ENCODE results near the gene PPBP. TPM values are rescaled to one million over a fixed set of nuclear protein-coding genes. Genes with fewer than 3 reads are reported as not detected.

PPBP gene, protein sequence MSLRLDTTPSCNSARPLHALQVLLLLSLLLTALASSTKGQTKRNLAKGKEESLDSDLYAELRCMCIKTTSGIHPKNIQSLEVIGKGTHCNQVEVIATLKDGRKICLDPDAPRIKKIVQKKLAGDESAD
- polyA plus RNA-seq (ENCODE audit: insufficient read length) = 2.8 TPM

DNA sequence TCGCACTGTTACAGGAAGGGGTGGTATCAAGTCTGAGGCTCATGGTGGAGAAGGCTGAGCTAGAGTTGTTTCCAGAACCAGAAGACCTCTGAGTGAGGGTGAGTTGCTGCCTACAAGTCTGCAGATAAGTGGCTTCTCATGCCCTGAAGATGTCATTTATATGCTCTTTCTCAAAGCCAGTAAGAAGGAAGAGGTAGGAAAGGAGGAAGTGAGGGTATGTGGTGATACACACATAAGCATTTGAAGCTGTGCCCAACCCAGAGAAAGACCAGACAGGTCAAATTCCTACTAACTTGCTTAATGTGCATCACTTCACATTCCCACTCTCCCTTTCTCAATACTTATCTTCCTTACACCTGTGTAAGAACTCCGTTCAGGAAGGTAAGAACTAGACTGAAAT lies at the start of gene PPBP:
Gene PPBP, minus strand, starts transcription at position 130 of the 400 bp plus-strand sequence. Its CDS starts 87 bp downstream, at position 43.
- no peak for DNase-seq (ENCODE audit: low read depth)

DNA sequence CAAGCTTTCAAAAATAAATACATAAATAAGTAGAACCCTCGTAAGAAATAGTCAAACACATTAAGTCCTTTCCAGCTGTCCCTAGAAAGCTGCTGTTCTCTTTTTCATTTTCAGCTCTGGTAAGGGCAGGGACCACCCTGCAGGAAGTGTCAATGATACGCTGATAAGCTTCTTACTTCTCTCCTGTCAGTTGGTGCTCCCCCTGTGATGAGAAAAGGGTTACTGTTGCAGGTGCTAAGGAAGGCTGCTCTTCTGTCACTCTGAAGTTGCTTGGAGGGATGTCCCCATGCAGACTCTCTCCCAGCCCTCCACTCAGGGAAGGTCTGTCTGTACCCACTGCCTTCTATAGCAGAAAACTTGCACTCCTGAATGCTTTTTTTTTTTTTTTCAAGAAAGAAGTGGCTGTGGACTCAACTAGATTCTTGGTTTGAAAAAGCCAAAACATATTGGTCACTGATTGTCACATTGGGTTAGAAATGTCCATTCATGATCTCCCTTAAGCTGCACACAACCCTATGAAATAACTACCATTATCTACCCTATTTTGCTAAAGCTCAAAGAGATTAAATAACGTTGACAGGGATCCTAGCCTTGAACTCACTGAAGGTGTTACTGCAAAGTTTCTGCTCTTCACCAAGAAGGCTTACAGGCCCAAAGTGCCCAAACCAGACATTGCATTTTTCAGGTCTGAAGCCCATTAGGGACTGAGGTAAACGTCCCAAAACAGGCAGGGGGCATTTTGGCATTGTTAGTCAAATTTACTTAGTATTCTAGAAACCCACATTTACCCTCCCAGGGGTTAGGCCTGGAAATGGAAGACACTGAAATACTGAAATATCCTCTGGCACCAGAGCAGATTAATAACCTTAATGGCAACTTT lies 49.3 kb upstream of the PPBP start:
- no peak for DNase-seq (ENCODE audit: low read depth)

DNA sequence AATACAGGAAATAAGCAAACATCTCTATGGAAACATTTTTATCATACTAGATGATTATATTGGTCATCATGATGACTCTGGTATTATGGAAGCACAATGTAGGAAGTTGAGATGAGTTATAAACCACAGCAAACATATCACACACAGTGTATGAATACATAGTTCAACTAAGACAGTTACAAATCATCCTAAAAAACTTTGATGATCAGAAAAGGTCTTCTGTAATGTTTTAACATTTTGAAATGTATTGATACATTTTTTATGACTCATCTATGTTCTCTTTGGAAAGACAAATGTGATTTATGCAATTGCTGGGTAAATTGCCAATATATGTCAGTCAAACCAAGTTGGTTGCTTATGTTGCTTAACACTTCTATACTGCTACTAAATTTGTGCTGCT lies 45.7 kb upstream of the PPBP start:
- DNase-seq (ENCODE audit: low read depth) = no peak

DNA sequence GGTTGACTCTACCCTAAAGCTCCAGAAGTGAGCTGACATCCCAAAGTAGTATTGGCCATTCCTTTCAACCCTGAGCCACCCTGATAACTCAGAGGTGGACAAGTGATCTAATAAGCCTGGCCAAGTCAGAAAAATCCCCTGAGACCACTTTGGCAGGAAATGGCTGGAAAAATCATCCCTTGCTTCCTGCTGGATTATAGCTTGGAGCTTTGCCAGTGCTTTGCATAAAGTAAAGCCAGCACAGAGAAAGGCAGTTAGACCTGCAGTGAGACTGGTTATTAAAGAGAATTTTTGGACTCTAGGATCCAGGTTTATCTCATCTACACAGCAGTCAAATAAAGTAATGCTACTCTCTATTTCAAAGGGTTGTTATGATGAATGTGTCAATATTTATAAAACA lies 44.1 kb upstream of the PPBP start:
- no peak for DNase-seq (ENCODE audit: low read depth)

DNA sequence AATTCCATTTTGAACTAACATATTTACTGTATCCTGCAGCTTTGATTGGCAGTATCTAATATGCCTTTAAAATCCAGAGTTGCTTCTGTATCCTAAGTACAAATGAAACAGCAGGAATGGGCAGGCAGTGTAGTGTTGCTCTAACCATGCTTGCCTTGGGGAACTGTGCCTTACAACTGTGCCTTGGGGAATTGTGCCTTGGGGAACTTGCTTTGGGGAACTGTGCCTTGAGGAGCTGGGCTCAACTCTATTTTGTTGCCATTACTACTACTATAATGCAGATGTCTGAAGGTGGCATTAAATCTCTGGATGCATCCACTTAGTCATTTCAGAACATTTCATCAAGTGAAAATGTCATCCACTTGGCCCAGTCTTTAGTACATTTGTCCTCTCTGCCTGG lies 43.6 kb upstream of the PPBP start:
- no peak for DNase-seq (ENCODE audit: low read depth)

DNA sequence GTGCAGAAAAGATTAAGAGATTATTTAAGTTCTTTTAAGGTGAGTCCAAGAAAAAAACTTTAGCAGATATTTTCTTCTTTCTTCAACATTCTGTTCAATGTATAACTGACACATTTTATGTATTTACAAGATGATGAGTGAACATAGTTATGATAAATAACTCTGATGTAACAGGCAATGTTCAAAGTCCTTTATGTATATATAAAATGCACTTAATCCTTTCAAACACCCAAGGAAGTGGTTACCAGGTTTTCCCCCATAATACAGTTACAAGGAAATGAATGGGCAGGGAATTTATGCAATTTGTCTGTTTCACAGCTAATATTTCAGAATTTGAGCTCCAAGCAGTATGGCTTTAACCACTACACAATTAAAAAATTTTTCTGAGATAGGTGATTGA lies 42.3 kb upstream of the PPBP start:
- DNase-seq (ENCODE audit: low read depth) = no peak

DNA sequence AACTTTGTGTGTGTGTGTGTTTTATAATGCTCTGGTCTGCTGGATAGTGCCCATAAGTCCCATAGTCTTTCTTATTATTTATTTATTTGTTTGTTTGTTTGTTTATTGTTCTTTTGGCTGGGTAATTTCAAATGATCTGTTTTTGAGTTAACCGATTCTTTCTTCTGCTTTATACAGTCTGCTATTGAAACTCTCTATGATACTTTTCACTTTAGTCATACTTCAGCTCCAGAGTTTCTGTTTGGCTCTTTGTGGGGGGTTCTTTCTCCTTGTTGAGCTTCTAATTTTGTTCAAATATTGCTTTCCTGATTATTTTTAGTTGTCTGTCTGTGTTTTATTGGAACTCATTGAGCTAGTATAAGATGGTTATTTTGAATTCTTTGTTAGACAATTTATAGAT lies 40.5 kb upstream of the PPBP start:
- no peak for DNase-seq (ENCODE audit: low read depth)

DNA sequence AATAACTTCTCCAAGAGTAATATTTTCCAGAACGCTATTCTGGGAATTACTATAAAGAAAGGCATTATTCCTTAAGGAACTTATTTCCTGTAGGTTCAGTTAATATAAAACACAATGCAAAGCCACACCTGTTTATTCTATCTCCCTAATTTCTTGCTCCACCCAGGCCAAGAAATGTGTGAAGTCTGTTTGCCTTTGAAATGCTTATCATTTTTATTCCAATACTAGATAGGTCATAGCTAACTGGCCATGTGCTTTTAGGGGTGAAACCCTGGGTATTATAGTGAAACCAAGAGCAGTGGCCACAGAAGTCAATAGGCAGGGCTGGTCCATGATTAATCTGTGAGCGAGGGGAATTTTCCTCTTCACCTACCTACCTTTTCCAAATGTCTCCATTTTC lies 35.7 kb upstream of the PPBP start:
- DNase-seq (ENCODE audit: low read depth) = no peak

DNA sequence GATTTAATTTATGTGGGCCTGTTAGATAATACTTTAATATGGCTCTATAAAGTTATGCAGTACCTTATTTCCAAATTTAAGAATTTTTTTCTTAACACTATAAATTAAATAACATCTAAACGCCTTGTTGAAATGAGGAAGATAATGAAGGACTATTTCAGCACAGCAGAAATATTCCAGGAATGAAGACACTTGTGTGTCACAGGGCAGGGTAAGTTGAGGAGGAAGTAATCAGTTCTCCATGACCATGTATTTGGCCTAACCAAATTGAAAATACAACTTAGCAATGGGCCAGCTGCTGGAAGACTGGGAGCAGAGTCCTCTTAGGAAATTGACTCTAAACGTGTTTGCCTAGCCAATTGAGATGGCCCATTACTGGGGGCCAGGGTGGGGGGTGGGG lies 33.6 kb upstream of the PPBP start:
- no peak for DNase-seq (ENCODE audit: low read depth)

DNA sequence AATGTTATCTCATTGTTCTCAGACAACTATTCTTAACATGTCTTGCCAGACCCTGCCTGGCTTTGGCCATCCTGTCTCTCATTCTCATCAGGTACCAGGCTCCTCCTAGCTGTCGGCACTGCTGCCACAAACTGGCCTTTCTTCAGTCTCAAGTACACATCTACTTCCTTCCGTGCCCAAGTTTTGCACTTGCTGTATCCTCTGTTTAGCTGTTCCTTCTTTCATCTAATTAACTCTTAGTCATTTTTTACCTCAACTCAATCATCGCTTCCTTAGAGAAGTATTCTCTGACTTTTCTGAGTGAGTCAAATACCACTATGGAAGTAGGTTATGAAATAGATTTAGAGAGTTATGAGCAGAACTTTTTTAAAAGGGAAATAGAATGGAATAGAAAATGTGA lies 30.8 kb upstream of the PPBP start:
- no peak for DNase-seq (ENCODE audit: low read depth)

DNA sequence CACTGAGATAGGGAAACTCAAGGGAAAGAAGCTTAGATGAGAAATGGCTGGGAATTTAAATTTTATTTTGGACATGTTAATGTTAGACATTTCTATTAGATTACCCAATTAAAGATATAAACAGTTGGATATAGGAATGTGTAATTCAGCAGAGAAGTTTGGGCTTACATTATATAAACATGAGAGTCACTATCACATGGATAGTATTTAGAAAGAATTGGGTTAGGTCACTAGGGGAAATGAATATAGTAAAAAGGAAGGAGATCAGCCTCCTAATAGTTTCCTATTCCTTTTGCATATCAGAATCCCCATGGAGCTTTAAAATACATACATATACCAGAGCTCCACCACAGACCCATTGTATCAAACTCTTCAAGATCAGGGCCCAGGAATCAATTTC lies 30.1 kb upstream of the PPBP start:
- no peak for DNase-seq (ENCODE audit: low read depth)

DNA sequence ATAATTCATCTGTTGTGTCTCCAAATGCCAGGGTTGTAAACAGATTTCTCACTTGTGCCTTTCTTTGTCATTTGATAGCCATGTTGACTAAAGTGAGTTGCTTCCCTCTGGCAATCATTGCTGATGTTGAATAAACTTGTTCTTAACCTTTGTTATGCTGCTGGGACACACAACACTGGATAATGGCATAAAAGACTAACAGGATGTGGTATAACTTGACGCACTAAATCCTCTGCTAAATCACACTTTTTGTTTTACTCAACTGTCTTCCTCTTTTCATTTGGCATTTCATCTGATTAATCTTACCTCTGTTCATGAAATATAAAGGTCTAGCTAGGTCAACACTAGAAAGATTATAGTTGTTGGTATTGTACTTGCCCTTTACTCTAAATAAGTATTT lies 28.1 kb upstream of the PPBP start:
- no peak for DNase-seq (ENCODE audit: low read depth)

DNA sequence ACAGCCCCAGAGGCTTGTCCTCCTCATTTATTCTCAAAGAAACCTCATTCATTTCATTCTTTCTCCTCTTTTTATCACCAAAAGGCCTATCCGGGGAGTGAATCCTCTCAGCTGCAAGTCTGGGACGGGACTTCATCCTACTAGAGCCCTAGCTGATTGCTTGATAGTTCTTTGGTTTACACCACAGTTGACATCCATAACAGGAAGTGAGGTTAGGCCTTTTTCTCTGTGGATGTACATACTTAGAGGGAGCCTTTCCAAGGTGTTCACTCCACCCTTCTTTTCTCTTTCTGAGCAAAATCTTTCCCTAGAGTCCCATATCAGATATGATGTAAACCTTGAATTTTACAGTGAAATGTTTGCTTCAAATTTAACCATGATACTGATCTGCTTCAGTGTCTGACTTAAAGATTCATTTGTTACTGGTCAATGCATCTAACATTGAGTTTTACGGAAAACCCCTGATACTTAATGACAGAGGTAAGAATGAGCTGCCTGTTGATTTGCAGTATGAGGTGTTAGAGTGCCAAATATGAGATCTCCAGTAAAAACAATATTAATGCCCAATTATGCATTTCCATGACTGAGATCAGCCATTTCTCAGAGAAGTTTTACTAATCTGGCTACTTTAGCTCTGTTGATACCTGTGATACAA lies 27.3 kb upstream of the PPBP start:
- no peak for DNase-seq (ENCODE audit: low read depth)

DNA sequence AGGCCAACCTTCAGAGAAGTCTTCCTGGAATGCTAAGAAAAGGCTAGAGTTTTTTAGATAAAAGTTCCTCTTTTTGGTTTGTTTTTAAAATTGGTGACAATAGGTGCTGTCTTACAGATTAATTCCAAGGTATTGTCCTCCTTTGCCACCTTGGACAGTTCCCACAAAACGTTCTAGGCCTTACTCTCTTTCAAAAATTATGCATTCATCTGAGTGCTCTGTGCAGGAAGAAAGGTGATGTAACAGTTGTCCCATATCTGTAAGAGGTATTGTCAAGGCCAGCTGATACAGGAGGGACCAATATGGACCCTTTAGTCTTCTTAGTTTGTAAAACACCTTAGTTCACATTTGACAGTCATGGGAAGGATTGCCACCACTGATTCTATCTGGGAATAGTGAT lies 26.3 kb upstream of the PPBP start:
- no peak for DNase-seq (ENCODE audit: low read depth)

DNA sequence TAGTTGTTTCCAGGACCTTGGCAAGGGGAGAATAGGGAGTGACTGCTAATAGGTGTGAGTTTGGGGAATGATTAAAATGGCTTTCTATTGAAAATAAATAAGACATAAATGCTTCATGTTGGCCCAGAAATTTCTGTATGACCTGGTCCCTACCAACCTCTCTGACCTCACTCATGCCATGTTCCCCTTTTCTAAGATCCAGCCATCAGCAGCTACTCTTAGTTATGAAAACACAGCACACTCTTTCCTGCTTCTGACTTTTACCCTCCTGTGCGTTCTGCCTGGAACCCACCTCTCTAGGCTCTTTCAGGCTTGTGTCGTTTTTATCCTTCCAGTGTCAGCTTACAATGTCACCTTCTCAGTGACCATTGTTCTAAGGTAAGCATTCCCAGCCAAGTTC lies 25.3 kb upstream of the PPBP start:
- DNase-seq (ENCODE audit: low read depth) = no peak

DNA sequence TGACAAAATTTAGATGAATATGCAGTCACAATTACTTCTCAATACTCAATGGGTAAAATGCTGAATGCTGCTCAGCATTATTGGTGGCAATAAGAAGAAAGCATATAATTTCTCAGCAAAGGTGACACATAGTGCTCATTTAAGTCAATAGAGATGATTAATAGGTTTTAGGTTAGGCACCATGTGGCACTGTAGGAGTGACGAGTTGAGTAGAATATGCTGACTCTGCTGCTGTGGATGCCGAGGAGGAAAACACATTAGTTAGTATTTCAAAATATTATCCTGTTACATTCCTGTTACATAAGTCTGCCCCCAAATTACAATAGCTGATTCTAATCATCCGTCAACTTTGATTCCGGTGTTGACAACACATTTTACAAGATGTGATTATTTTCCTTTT lies 24.1 kb upstream of the PPBP start:
- DNase-seq (ENCODE audit: low read depth) = no peak

DNA sequence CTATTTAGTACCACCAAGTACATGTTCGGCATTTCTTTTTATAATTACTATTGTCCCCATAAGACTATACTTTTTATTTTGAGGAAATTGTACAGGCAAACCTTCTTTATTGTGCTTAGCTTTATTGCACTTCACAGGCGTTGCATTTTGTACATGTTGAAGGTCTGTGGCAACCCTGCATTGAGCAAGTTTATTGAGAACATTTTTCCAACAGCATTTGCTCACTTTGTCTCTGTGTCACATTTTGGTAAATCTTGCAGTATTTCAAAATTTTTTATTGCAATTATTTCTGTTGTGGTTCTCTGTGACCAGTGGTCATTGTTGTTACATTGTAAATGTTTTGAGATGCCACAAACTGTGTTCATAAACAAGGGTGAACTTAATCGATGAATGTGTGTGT lies 21.3 kb upstream of the PPBP start:
- DNase-seq (ENCODE audit: low read depth) = no peak

DNA sequence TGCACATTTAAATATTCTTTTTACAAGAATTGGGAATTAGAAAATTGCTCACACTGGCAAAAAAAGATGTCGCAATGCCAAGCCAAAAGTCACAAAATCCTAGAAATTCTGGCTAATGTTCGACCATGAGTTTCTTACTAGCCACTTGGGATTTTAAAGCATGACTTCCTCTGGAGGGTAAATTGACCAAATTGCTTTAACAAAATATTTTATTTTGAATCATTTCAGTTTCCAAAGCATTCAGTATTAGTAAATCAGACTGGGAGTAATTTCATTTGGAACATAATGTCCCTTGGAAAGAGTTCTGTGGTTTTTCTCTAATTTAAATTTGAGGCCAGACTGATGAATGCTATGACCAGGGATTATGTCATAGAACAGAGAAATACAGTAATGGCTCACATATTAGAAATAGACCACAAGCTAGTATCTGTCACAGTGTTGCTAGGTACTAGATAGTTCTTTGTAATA lies 18.1 kb upstream of the PPBP start:
- no peak for DNase-seq (ENCODE audit: low read depth)

DNA sequence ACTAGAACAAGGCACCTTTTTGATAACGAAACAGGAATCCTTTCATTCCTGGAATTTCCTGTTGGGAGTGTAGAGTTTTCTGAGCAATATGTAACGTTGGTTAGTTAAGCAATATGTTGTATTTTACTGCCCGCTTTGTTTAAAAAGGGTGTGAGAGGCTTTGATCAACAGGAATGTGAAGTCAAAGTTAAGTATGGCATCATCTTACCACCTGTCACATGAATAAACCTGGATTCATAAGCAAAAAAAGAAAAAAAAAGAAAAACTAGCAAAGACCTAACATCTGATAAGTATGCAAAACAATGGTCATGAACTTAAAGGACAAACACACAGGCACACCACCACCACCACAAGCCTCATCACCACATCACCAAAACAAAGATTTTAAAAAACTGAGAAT lies 17.5 kb upstream of the PPBP start:
- DNase-seq (ENCODE audit: low read depth) = no peak

DNA sequence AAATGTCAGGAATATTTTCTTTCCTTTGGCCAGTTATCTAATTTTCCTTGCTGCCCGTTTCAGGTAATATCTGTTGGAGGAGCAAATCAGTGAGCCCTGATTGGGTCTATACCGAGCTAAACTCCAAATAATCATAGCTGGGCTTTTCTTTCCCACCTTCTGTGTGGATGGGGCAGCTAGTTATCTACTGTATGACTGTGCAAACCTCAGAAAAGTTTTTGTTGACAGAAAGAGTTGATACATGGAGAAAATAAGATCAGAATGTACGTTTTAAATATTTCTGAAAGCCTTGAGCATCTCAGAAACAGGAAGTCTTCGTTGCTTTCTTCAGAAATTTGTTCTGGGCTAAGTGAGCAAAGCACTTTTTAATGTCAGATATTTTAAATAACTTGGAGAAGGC lies 16.7 kb upstream of the PPBP start:
- no peak for DNase-seq (ENCODE audit: low read depth)

DNA sequence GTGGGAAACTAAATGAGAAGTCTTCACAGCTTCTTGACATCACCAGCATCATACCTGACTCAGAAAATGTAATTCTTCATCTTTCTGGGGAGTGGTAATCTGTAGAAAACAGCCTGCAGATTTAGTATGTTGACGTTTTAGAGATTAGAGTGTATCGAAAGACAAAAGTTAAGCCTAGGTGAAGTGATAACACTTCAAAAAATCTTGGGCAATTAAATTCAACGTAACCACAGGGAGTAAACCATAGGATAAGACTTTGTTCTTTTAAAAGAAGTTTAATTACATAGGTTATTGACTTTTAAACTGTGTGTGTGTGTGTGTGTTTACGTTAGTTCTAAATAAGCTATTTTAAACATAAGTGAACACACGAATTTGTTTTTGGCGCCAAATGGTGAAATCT lies 12.3 kb upstream of the PPBP start:
- DNase-seq (ENCODE audit: low read depth) = no peak

DNA sequence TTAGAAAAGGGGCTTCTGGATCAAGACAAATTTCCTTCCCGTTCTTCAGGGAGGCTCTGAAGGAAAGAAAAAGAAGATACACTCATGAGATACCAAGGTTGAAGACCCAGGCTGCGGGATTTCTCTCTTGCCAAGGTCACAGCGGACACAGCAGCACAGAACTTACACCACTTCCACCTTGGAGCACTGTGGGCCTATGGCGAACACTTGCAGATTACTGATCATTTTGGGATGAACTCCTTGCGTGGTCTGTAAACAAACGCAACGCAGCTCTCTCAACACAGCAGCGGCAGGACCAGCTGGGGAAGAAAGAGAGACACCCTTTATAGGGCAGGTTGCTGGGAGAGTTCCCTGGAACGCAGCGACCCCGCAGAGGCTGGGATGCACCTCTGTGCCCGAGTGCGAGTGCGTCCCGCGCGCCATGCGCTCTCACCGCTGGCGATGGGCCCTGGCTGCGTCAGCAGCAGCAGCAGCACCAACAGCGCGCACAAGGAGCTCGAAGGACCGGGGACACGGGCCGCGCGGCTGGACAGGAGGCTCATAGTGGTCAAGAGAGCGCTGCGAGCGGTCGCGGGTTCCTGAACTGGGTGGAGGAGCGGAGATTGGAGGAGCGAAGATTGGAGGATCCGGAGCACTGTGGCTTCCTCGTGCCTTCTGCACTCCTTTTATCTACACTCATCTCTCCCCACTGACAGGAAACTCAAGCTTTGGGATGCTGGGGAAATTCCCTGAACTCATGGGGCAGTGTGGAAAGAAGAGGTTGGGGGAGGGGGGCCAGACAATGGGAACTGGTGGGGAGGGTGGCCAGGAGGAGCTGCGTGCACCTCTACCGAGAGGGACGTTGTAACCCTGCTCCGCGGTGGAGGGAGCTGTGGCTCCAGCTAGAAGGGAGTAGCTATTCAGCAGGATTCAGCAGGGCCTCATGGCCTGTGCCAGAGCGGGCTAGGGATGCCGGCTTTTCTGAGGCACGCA lies 10.3 kb upstream of the PPBP start, which contains the start of gene CXCL5:
Gene CXCL5, minus strand, starts transcription at position 638 of the 972 bp plus-strand sequence. Its CDS starts 96 bp downstream, at position 542.
- DNase-seq (ENCODE audit: low read depth) = no peak

Data from forelimb muscle (tissue), 1 donor.